NCI-H82 treated with DMSO at 0.1 percent for 48 hours (cell line): ENCODE results near the gene S100A3.
"Not testable (repeated sequence)": the region's sequence is repeated elsewhere in the genome, so short reads cannot be mapped to it uniquely, and the experiment has no call there.

ENCODE experiments used
- DNase-seq: peaks from one replicate; lab custom pipeline; 2025; ENCODE audit not compliant: unreplicated experiment; lab: John Stamatoyannopoulos, UW

The S100A3 gene

GRCh38 chr1:153535242-153536011 is 13.6 kb downstream of the S100A3 start, which contains the start of gene S100A6:
Gene S100A6 (minus strand): TSS chr1:153535991. CDS start chr1:153535339, 652 bp downstream.
- no peak for DNase-seq

- no peak for DNase-seq
Observed at GRCh38 chr1:153534925-153535241, 14.2 kb downstream of the S100A3 start.

DNA sequence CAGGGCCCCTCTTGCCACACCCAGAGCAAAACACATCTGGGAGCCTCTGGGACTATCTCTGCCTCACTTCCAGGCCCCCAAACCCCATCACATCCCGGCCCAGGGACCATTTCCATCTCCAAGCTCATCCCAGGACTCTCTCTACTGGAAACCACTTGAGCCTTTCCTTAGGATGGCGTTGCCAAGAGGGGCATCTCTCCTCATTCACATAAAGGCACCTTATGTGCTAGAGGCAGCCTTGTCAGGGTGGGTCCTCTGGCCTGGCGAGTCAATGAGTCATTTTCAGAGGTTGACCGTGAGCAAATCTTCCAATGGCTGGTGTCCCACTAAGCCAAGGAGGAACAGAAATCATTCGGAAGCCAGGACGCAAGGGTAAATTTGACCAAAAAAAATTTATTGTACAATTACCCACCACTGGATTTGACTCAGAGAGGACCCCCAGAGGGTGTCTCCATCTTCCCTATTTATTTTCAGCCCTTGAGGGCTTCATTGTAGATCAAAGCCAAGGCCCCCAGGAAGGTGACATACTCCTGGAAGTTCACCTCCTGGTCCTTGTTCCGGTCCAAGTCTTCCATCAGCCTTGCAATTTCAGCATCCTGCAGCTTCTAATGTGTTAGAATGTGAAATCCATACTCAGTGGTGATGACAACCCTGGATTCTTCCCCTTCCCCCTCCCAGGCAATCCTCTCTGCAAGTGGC is 14.7 kb downstream of the S100A3 start:
- DNase-seq: no peak

DNA sequence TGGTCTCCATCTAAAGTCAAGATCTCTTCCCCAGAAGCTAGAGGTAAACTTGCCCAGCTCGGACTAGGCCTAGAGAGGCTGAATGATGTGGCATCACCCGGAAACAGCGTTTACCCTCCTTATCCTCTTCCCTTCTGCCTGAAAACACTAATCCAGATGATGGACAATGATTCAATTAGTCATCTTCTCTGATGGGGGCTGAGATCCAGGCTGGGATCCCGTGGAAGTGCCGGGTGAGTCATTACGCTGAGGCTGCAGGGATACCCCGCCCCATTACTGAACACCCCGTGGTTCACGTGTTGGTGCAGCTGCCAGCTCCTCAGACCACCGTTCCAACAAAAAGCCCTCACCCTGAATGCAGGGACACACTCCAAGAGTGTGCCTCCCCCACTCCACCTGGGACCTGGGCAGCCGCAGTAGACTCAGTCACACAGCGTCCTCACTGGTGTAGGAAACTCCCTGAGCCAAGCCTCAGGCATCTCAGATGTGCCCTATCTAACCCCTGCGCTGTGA is 15.3 kb downstream of the S100A3 start:
- peak; percentile 63 for DNase-seq

DNA sequence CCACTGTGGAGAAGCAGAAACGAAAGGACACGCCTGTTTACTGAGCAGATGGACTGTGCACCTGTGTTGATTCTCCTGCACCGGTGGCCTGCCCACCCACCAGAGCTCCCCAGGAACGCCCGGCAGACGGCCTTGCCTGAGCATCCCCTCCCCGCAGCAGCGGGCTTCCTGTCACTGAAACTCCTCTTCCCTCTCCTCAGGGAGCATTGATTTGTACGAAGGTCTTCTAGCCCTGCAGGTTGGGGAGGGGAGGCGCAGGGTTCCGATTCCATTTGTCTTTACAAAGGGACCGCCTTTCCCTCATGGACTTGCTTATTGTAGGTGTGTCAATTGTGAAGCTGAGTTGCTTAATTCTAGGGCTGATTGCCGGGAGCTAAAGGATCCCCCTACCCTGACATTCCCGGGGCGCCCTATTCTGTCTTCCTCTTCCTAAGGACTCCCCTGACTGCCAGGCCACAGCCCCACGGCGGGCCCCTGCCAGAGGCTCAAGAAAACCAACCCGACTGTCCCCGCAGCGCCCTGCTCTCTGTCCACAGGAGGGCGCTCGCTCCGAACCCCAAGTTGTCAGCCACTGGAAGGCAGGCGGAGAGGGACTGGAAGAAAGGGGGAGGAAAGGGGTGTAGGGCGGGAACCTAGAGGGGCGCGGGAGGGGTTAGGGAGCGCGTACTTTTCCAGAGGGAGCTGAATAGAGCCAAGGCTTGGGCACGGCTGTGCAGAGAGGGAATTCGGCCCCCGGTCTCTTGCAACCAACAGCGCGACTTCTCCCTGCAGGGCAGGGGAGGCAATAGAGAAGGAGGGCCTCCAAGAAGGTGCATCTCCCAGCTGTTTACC is 16.1 kb downstream of the S100A3 start:
- peak; percentile 80 for DNase-seq

DNA sequence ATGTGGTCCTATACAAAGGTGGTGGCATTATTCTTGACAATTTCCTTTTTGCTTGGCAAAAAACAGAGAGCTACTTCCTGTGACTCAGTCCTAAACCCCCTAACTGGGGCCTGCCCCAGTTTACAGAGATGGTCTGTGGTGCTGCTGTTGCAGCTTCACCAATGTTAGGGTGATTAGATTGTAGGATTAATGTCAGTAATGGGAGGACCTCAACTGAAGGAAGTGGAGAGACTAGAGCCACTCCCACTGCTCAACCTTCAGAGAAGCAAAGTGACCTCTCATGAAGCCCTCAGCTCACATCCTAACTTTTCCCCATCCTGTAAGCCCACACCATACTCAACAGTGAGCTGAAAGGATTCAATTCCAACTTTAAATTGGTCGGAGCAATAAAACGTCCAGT is 16.9 kb downstream of the S100A3 start:
- peak; percentile 13 for DNase-seq

DNA sequence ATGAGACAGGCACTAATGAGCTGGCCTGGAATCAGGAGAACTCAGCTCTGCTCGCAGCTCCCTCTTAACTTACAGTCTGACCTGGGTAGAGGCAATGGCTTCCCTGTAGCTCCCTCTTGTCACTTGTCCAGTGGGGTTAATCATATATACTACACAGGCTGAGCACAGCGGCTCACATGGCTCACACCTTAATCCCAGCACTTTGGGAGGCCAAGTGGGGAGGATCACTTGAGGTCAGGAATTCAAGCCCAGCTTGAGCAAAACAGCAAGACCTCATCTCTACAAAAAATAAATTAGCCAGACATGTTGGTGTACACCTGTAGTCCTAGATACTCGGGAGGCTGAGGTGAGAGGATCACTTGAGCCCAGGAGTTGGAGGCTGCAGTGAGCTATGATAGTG is 17.4 kb downstream of the S100A3 start:
- no peak for DNase-seq

DNA sequence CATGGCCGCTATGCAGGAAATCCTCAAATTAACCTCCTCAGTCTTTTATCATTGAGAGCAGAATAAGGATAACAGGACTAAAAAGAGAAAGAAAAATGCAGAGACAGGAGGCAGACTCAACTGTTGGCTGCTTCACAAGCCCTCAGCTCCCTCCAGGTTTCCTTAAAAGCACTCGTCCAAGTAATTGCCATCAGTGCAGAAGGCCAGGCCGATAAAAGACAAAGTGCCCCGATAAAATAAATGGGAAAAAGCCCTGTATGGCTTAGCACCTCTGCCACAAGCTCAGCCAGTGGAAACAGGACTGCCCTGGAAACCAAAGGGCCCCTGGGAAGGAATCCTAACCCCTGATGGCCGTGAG is 21.4 kb downstream of the S100A3 start:
- DNase-seq: no peak

DNA sequence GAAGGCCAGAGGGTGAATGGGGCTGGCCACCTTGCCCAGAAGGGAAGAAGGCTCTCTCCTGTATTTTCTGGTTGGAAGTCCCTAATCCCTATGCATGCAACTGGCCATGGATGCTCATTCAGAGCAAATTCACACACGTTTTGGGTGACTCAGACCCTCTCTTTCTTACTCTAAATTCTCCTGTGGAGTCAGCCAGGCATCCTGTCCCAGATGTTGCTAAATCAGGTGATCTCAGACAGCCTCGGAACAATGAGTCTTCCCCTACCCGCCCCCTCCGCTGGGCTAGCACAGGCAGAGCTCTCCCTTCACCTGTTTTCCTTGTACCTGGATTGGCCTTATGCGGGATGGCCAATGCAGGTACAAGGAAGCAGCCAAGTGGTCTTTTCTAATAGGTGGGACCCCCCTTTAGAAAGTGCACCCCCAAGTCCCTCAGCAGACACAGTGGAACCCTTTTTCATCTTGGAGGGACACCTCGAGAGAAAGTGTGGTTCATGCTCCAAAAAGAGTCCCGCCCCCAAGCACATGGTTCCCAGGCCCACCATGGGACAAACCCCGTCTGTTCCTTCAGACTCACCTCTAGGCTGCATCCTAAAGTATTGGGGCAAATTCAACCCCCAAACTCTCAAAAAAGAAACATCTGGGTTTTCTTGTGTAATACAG is 21.9 kb downstream of the S100A3 start:
- no peak for DNase-seq

DNA sequence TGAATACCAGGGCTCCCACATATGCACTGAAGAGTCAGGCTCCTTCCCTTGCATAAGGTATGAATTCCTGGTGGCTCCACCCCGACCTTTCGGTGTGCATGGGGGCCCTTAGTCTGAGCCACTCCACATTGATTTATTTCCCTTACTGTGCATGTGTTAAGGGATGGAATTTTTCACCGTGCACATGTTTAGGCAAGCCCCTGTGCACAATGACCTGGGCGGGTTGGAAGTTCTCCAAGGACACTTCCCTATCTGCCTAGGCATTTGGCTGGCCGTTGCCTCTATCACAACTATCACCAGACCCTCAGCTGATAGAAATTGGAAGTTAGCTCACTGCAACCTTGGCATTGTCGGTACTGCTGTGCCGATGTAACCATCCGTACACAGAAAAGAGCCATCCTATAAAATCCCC is 22.9 kb downstream of the S100A3 start:
- DNase-seq: no peak

- peak; percentile 87 for DNase-seq
Observed at GRCh38 chr1:153525088-153525728, 23.9 kb downstream of the S100A3 start.

GRCh38 chr1:153522353-153523048 is 26.6 kb downstream of the S100A3 start:
- not testable (repeated sequence) for DNase-seq

GRCh38 chr1:153521808-153522207 is 27.2 kb downstream of the S100A3 start:
- DNase-seq: not testable (repeated sequence)

DNA sequence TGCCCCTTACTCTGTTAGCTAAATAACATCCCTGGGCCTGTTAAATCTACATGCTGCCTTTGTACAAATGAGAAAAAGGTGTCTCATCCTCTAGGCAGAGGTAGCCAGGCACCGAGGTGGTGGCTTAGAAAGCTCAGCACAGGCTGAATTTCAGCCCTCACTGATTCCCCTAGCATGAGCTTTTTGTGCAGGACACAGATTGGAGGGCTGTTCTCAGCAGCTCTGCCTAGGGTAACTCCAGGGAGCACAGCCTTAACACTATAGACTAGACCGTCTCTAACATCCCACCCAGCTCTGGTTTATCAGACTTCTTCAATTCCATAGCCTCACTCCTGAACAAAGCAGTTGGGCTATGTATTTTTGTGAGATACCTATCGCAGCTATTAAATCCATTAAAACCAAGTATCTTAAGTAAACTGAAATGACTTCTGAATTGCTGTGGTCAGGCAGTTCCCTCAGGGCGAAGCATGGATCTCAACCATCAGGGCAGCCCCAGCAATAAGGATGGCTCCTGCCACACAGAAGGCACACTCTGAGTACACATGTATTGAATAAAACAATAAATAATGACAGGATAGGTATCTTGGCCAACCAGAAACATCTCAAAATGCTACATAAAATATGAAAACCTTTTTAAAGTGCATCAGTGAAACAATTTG is 28.1 kb downstream of the S100A3 start:
- no peak for DNase-seq

DNA sequence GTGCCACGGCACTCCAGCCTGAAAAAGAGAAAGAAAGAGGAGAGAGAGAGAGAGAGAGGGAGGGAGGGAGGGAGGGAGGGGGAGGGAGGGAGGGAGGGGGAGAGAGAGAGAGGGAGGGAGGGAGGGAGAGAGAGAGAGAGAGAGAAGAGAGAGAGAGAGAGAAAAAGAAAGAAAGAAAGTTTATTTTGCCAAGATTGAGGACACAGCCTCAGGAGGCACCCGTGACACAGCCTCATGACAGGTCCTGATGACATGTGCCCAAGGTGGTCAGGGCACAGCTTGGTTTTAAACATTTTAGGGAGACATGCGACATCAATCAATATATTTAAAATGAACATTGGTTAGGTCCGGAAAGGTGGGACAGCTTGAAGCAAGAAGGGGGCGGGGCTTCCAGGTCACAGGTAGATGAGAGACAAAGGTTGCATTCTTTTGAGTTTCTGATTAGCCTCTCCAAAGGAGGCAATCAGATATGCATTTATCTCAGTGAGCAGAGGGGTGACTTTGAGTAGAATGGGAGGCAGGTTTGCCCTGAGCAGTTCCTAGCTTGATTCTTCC is 28.8 kb downstream of the S100A3 start:
- not testable (repeated sequence) for DNase-seq

- no peak for DNase-seq
Observed at GRCh38 chr1:153519242-153519641, 29.8 kb downstream of the S100A3 start.

DNA sequence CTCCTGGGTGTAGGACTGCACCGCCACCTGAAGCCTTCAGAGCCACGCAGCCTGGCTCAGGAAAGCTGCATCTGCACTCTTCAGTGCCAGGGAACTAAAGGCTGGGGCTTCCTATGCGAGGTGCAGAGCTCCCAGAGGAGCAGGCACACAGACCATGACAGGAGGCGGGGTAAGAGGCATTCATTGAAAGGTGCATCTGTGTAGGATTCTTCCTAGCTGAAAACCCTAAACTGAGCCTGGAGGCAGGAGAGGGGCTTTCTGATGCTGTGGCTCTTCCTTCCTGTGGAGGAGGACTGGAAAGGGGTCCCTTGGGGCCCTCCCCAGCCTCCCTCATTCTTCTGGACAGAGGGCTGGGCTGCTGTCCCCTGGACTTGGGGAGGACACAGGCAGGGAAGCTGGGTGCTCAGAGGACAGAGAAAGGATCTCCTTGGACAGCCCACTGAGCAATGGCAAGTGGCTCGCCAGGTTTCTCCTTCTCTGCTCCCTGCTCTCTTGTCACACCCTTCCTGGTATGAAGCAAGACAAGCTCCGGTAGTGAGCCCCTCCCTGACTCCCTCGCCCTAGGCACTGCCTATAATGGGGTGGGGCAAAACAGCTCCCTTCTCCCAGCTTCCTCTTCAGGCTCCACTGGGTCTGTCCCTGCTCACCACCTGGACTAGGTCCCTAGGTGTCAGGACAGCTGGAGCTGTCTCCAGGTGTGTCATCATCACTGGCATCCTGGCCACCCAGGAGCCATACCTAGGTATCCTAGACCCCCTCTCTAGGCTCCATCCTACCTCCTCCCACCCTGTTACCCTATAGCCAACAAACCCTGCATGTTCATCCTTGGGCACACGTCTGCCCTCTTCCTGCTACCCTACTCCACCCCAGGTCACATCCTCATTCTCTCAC is 33.3 kb downstream of the S100A3 start:
- DNase-seq: no peak

DNA sequence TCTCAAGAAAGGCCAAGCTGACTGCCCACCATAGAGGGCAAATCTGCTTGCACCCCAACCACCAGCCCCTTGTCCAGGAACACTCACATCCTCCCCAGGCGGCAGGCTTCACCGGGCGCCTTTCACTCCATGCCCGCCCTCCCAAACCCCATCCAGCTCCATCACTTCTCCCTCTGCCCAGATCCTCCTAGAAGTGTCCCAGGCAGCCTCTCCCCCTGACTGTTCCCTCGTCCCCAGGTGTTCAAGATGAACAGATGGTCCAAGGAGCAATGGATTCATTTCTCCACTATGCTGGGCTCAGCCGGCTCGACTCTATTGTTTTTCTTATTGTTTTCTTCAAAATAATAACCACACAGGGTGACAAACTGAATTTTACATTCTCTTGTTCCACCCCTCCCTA is 35.4 kb downstream of the S100A3 start:
- DNase-seq: no peak
